HepG2 (cell line): Measurements from ENCODE around the gene MRPS11. TPM values are rescaled to one million over a fixed set of nuclear protein-coding genes. Genes with fewer than 3 reads are reported as not detected.

Source experiments
- HDAC6 ChIP-seq: fragments of 200-600 bp; sonication (generic); IDR thresholded peaks from 2 replicates; pipeline ENCODE4 v1.7.0; 2017; ENCODE audit warnings: mild to moderate bottlenecking, antibody characterized with exemption, low read length, low read depth
- MATR3 ChIP-seq: sonication (generic); formaldehyde crosslinking; IDR thresholded peaks from 2 replicates; pipeline ENCODE4 v1.4.0; 2020; ENCODE audit warnings: missing genetic modification reagents
- POLR2AphosphoS2 ChIP-seq: IDR thresholded peaks from 2 replicates; pipeline ENCODE4 v1.6.1; 2011; ENCODE audit warnings: low read depth, low read length, improper control_type of control experiment
- POLR2AphosphoS5 ChIP-seq: IDR thresholded peaks from 2 replicates; pipeline ENCODE4 v1.6.1; 2012; ENCODE audit warnings: low read depth, low read length
- SIX1 ChIP-seq: sonication (generic); formaldehyde crosslinking; IDR thresholded peaks from 2 replicates; pipeline ENCODE4 v1.4.0; 2020; ENCODE audit warnings: missing genetic modification reagents, borderline replicate concordance
- SRSF9 ChIP-seq: fragments of 200-400 bp; formaldehyde crosslinking; IDR thresholded peaks from 2 replicates; pipeline ENCODE4 v1.6.1; 2018; ENCODE audit warnings: borderline replicate concordance, mild to moderate bottlenecking, low read depth, low read length; ENCODE audit not compliant: insufficient read depth, poor library complexity, severe bottlenecking
- XBP1 ChIP-seq: sonication (generic); formaldehyde crosslinking; IDR thresholded peaks from 2 replicates; pipeline ENCODE4 v1.5.0; 2020; ENCODE audit warnings: missing genetic modification reagents
- ZNF232 ChIP-seq: sonication (generic); formaldehyde crosslinking; IDR thresholded peaks from 2 replicates; pipeline ENCODE4 v1.4.0; 2020; ENCODE audit warnings: missing genetic modification reagents, borderline replicate concordance
- ZNF430 ChIP-seq: sonication (generic); formaldehyde crosslinking; IDR thresholded peaks from 2 replicates; pipeline ENCODE4 v1.9.0; 2021; ENCODE audit warnings: mild to moderate bottlenecking, missing genetic modification reagents
- ZNF484 ChIP-seq: sonication (generic); formaldehyde crosslinking; IDR thresholded peaks from 2 replicates; pipeline ENCODE4 v1.5.1; 2020; ENCODE audit warnings: mild to moderate bottlenecking, low read depth, missing genetic modification reagents, borderline replicate concordance
- ZNF563 ChIP-seq: sonication (generic); formaldehyde crosslinking; IDR thresholded peaks from 2 replicates; pipeline ENCODE4 v1.8.0; 2022; ENCODE audit warnings: mild to moderate bottlenecking, moderate library complexity, missing genetic modification reagents
- ZNF607 ChIP-seq: sonication (generic); formaldehyde crosslinking; IDR thresholded peaks from 2 replicates; pipeline ENCODE4 v1.5.1; 2020; ENCODE audit warnings: missing genetic modification reagents, mild to moderate bottlenecking, borderline replicate concordance
- ZNF703 ChIP-seq: sonication (generic); formaldehyde crosslinking; IDR thresholded peaks from 2 replicates; pipeline ENCODE4 v1.5.1; 2020; ENCODE audit warnings: missing genetic modification reagents, mild to moderate bottlenecking, moderate library complexity, borderline replicate concordance
- ZNF775 ChIP-seq: sonication (generic); formaldehyde crosslinking; IDR thresholded peaks from 2 replicates; pipeline ENCODE4 v1.4.0; 2020; ENCODE audit warnings: missing genetic modification reagents, mild to moderate bottlenecking, moderate library complexity, borderline replicate concordance
- polyA plus RNA-seq, 8 experiments: library from polyadenylated mRNA; depleted of rRNA in 3 of 8; stranded (reverse) in 7 of 8; unstranded in 1 of 8; fragments of >200 nt; fragmentation: Illumina TruSeq in 4 of 8; extraction: Trizol in 4 of 8; gene quantifications; 2 replicates each; pipeline versions ENCODE4 v1.2.1 to v1.2.3, GENCODE V29; 2011 to 2016; ENCODE audit warnings: low read depth in 4 of 8, missing spikeins in 1 of 8, mixed read lengths in 1 of 8; ENCODE audit not compliant: insufficient read depth in 1 of 8
- total RNA-seq, 5 experiments: library from RNA; depleted of rRNA; stranded (reverse); fragments of >200 nt; fragmentation: Illumina TruSeq; extraction: Trizol; gene quantifications; 2 replicates each; pipeline ENCODE4 v1.2.3, GENCODE V29; 2016; ENCODE audit warnings: low read depth in 1 of 5
- TF ChIP-seq, protein P1 (sequence below): sonication (generic); formaldehyde crosslinking; IDR thresholded peaks from 2 replicates; pipeline ENCODE4 v1.4.0; 2020; ENCODE audit warnings: missing genetic modification reagents
- TF ChIP-seq, protein P2 (sequence below): sonication (generic); formaldehyde crosslinking; IDR thresholded peaks from 2 replicates; pipeline ENCODE4 v1.4.0; 2020; ENCODE audit warnings: mild to moderate bottlenecking, missing genetic modification reagents
- TF ChIP-seq, protein P3 (sequence below): sonication (generic); formaldehyde crosslinking; IDR thresholded peaks from 2 replicates; pipeline ENCODE4 v1.5.1; 2020; ENCODE audit warnings: mild to moderate bottlenecking, missing genetic modification reagents, moderate library complexity
- TF ChIP-seq, protein P4 (sequence below): sonication (generic); formaldehyde crosslinking; IDR thresholded peaks from 2 replicates; pipeline ENCODE4 v1.4.0; 2020; ENCODE audit warnings: missing genetic modification reagents
- TF ChIP-seq, protein P5 (sequence below): sonication (generic); formaldehyde crosslinking; IDR thresholded peaks from 2 replicates; pipeline ENCODE4 v1.5.0; 2020; ENCODE audit warnings: mild to moderate bottlenecking, missing genetic modification reagents, moderate library complexity

The MRPS11 gene
- total and polyA plus RNA-seq, 2 of the 13 experiments (the other 11 are each of a cell fraction or from before 2014, with no cell fraction given): 50.1 to 72.7 TPM

DNA sequence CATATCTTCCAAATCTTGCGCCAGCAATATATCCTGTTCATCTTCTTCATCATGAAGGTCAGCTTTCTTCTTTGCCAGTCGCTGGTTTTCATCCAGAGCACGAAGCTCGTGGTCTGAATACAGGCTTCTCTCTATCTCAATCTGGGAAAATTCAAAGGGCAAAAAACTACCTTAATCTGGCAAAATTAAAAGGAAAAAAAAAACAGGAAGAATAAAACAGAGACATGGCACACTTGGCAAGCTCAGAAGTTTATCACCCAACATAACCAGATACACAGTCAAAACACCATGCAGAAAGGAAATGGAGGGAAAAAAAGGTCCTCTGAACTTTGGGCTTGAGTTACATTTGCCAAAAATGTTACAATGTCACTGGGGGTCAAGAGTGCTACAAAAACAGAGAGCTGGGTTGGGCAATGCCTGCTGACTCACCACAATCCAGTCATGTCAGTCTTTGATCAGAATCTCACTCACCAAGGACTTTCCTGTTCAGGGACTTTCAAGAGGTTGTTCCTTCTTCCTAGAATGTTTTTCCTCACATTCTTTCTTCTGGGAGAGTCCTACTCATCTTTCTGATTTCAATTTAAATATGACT, 1.8 kb upstream of the MRPS11 start (continued):
- TF ChIP-seq, protein P1, sequence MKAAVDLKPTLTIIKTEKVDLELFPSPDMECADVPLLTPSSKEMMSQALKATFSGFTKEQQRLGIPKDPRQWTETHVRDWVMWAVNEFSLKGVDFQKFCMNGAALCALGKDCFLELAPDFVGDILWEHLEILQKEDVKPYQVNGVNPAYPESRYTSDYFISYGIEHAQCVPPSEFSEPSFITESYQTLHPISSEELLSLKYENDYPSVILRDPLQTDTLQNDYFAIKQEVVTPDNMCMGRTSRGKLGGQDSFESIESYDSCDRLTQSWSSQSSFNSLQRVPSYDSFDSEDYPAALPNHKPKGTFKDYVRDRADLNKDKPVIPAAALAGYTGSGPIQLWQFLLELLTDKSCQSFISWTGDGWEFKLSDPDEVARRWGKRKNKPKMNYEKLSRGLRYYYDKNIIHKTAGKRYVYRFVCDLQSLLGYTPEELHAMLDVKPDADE (CRISPR knock-in tag): no peak
- TF ChIP-seq XBP1 (CRISPR knock-in tag) (no peak), SRSF9 (no peak), ZNF563 (CRISPR knock-in tag) (no peak), ZNF775 (CRISPR knock-in tag) (no peak), ZNF607 (CRISPR knock-in tag) (no peak), ZNF430 (CRISPR knock-in tag) (peak; percentile 63), ZNF703 (CRISPR knock-in tag) (no peak), SIX1 (peak; percentile 52; the same call in 1 of the 2 replicates), POLR2AphosphoS5 (no peak), ZNF484 (CRISPR knock-in tag) (no peak), POLR2AphosphoS2 (no peak), HDAC6 (no peak), ZNF232 (no peak), MATR3 (CRISPR knock-in tag) (no peak)
- TF ChIP-seq, protein P2, sequence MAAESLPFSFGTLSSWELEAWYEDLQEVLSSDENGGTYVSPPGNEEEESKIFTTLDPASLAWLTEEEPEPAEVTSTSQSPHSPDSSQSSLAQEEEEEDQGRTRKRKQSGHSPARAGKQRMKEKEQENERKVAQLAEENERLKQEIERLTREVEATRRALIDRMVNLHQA: no peak
- TF ChIP-seq, protein P3, sequence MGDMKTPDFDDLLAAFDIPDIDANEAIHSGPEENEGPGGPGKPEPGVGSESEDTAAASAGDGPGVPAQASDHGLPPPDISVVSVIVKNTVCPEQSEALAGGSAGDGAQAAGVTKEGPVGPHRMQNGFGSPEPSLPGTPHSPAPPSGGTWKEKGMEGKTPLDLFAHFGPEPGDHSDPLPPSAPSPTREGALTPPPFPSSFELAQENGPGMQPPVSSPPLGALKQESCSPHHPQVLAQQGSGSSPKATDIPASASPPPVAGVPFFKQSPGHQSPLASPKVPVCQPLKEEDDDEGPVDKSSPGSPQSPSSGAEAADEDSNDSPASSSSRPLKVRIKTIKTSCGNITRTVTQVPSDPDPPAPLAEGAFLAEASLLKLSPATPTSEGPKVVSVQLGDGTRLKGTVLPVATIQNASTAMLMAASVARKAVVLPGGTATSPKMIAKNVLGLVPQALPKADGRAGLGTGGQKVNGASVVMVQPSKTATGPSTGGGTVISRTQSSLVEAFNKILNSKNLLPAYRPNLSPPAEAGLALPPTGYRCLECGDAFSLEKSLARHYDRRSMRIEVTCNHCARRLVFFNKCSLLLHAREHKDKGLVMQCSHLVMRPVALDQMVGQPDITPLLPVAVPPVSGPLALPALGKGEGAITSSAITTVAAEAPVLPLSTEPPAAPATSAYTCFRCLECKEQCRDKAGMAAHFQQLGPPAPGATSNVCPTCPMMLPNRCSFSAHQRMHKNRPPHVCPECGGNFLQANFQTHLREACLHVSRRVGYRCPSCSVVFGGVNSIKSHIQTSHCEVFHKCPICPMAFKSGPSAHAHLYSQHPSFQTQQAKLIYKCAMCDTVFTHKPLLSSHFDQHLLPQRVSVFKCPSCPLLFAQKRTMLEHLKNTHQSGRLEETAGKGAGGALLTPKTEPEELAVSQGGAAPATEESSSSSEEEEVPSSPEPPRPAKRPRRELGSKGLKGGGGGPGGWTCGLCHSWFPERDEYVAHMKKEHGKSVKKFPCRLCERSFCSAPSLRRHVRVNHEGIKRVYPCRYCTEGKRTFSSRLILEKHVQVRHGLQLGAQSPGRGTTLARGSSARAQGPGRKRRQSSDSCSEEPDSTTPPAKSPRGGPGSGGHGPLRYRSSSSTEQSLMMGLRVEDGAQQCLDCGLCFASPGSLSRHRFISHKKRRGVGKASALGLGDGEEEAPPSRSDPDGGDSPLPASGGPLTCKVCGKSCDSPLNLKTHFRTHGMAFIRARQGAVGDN (CRISPR knock-in tag): no peak
- TF ChIP-seq, protein P4, sequence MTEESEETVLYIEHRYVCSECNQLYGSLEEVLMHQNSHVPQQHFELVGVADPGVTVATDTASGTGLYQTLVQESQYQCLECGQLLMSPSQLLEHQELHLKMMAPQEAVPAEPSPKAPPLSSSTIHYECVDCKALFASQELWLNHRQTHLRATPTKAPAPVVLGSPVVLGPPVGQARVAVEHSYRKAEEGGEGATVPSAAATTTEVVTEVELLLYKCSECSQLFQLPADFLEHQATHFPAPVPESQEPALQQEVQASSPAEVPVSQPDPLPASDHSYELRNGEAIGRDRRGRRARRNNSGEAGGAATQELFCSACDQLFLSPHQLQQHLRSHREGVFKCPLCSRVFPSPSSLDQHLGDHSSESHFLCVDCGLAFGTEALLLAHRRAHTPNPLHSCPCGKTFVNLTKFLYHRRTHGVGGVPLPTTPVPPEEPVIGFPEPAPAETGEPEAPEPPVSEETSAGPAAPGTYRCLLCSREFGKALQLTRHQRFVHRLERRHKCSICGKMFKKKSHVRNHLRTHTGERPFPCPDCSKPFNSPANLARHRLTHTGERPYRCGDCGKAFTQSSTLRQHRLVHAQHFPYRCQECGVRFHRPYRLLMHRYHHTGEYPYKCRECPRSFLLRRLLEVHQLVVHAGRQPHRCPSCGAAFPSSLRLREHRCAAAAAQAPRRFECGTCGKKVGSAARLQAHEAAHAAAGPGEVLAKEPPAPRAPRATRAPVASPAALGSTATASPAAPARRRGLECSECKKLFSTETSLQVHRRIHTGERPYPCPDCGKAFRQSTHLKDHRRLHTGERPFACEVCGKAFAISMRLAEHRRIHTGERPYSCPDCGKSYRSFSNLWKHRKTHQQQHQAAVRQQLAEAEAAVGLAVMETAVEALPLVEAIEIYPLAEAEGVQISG (CRISPR knock-in tag): peak; percentile 50; the same call in 1 of the 2 replicates
- TF ChIP-seq, protein P5, sequence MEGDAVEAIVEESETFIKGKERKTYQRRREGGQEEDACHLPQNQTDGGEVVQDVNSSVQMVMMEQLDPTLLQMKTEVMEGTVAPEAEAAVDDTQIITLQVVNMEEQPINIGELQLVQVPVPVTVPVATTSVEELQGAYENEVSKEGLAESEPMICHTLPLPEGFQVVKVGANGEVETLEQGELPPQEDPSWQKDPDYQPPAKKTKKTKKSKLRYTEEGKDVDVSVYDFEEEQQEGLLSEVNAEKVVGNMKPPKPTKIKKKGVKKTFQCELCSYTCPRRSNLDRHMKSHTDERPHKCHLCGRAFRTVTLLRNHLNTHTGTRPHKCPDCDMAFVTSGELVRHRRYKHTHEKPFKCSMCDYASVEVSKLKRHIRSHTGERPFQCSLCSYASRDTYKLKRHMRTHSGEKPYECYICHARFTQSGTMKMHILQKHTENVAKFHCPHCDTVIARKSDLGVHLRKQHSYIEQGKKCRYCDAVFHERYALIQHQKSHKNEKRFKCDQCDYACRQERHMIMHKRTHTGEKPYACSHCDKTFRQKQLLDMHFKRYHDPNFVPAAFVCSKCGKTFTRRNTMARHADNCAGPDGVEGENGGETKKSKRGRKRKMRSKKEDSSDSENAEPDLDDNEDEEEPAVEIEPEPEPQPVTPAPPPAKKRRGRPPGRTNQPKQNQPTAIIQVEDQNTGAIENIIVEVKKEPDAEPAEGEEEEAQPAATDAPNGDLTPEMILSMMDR: no peak
